SH-SY5Y (cell line): ENCODE measurements around the gene POT1.

ENCODE experiments used
- GATA2 ChIP-seq: IDR thresholded peaks from 2 replicates; pipeline ENCODE4 v1.6.1; 2011; ENCODE audit warnings: mild to moderate bottlenecking, low read depth, low read length
- GATA3 ChIP-seq: IDR thresholded peaks from 2 replicates; pipeline ENCODE4 v1.6.1; 2011; ENCODE audit warnings: low read depth, mild to moderate bottlenecking, low read length, moderate library complexity

DNA sequence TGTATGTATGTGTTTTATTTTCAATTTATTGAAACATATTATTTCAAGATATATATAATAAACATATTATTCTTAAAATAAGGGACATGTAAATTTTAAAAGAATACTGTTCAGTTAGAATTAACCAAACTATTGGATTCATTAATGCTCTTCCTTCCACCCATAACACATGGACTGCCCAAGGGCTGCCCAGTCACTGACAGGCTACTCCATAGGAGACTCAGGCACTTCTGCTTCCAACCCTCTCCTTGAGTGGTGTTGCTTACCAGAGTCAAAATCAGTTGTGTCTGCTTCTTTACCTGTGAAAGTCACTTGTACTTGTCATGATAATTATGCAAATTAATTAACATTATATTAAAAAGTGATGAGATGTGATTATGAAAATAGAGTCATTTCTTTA lies 154.2 kb downstream of the POT1 start:
- TF ChIP-seq GATA3 (no peak), GATA2 (no peak)
